BE2C (cell line): ENCODE data around the gene SRMS.

Source experiments
- DNase-seq: peaks from one replicate; pipeline ENCODE4 v3.0.0-alpha.2; 2020
- H3K27me3 ChIP-seq: fragments of 250-450 bp; sonication (Bioruptor Pico); 2 replicates; pipeline ENCODE4 v1.5.1; 2020; ENCODE audit warnings: mild to moderate bottlenecking
- H3K36me3 ChIP-seq: fragments of 250-450 bp; sonication (Bioruptor Pico); 2 replicates; pipeline ENCODE4 v1.5.1; 2020; ENCODE audit warnings: mild to moderate bottlenecking
- H3K4me1 ChIP-seq: fragments of 250-450 bp; sonication (Bioruptor Pico); 2 replicates; pipeline ENCODE4 v1.5.1; 2020
- H3K4me3 ChIP-seq: 2 replicates; pipeline ENCODE4 v1.5.1; 2011; ENCODE audit warnings: low read depth, low read length
- H3K9me3 ChIP-seq: fragments of 250-450 bp; sonication (Bioruptor Pico); 2 replicates; pipeline ENCODE4 v1.5.1; 2020
- CTCF ChIP-seq: IDR thresholded peaks from 2 replicates; pipeline ENCODE4 v1.5.1; 2012; ENCODE audit warnings: mild to moderate bottlenecking, low read depth, low read length

SRMS gene

DNA sequence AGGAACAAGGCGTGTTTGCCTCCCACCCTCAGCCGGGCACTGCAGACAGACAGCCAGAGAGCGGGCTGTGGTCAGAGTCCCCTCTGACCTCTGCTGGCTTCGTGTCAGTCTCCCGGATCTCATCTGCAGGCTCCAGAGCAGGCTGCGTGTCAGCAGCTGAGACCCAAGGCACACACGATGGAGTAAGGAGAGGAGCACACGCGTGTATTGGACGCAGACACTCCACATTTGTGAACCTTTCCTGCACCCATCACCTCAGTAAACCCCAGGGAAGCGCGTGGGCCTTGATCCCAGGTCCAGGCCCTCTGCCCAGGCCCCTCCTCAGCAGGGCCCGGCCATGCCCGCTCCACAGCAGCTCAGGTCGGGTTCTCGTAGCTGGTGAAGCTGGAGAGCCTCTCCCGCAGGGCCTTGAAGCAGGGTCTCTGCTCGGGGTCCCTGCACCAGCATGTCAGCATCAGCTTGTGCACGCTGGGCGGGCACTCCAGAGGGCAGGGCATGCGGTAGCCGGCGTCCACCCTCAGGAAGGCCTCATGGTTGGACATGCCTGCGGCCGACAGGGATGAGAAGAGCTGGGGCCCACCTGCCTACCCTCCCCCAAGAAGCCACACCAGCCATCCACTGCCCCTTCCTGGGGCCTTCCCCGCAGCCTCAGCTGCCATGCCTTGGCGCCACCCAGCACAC, 18.2 kb downstream of the SRMS start:
- H3K4me1 ChIP-seq = no peaks in the 10 kb centered on the region
- H3K36me3 ChIP-seq = no peaks in the 10 kb centered on the region
- no peak overlapping the region for H3K4me3 ChIP-seq
- H3K9me3 ChIP-seq = no peaks in the 10 kb centered on the region
- no peak for TF ChIP-seq CTCF
- DNase-seq = no peak
- H3K27me3 ChIP-seq = no peaks in the 10 kb centered on the region

GRCh38 chr20:63527184-63527583, 20.4 kb downstream of the SRMS start:
- no peaks in the 10 kb centered on the region for H3K27me3 ChIP-seq
- H3K4me1 ChIP-seq = no peaks in the 10 kb centered on the region
- peaks cover 4% of the 10 kb centered on the region; the same call in 1 of the 2 replicates for H3K9me3 ChIP-seq
- H3K36me3 ChIP-seq = peaks cover 12% of the 10 kb centered on the region
- no peak for DNase-seq
- no peak for TF ChIP-seq CTCF
- no peak overlapping the region for H3K4me3 ChIP-seq

GRCh38 chr20:63525971-63526370, 21.6 kb downstream of the SRMS start:
- Histone ChIP-seq H3K27me3 (no peaks in the 10 kb centered on the region), H3K4me1 (no peaks in the 10 kb centered on the region), H3K9me3 (peaks cover 4% of the 10 kb centered on the region; the same call in 1 of the 2 replicates), H3K36me3 (peaks cover 21% of the 10 kb centered on the region), H3K4me3 (no peak overlapping the region)
- no peak for TF ChIP-seq CTCF
- no peak for DNase-seq

- Histone ChIP-seq H3K4me3 (no peak overlapping the region), H3K9me3 (peaks cover 4% of the 10 kb centered on the region; the same call in 1 of the 2 replicates), H3K36me3 (peaks cover 22% of the 10 kb centered on the region), H3K4me1 (no peaks in the 10 kb centered on the region), H3K27me3 (no peaks in the 10 kb centered on the region)
- TF ChIP-seq CTCF = no peak
- no peak for DNase-seq
Observed at GRCh38 chr20:63525185-63525584, 22.4 kb downstream of the SRMS start.

- DNase-seq = peak; percentile 21
- Histone ChIP-seq H3K4me1 (no peaks in the 10 kb centered on the region), H3K27me3 (no peaks in the 10 kb centered on the region), H3K9me3 (peaks cover 4% of the 10 kb centered on the region; the same call in 1 of the 2 replicates), H3K36me3 (peaks cover 22% of the 10 kb centered on the region), H3K4me3 (no peak overlapping the region)
- no peak for TF ChIP-seq CTCF
Observed at GRCh38 chr20:63522981-63523611, 24.5 kb downstream of the SRMS start.
